ENCODE measurements around the gene NLGN4X.

Gene NLGN4X

DNA sequence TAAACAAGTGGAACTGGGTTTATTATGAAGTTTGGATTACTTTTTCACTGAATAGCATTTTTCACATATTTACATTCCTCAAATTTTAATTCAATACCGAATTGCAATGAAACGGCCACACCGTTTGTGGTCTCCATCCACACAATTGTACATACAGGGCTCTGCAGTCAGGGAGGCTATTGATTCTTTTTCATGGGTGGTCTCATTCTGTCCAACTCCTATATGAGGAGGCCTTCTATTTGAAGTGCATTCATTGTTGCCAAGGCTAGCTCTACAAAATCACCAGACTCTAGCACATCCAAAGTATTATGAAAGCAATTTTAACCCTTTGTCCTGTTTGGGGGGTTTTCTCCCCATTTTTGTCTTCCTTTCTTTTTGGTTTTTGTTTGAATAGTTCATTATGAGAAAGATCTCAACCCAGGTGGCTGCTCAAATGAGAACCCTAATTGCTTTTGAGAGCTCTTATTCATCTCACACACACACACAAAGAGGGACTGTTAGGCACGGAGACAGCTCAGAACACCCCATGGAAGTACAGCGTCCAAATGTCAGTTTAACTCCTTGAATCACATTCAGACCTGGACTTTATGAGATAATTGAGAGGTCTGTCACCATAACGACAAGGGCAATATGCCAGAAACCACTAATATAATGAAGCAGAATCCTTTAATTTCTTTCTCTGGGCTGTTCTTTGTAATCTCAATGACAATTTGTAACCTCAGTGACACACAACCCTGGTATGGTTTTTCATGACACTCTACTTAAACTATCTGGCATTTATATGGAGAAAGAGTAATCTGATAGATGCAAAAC, 79.4 kb downstream of the NLGN4X start:
- DNase-seq = no peak

- DNase-seq = no peak
Observed at GRCh38 chrX:6134255-6134654, 94.4 kb downstream of the NLGN4X start.

DNA sequence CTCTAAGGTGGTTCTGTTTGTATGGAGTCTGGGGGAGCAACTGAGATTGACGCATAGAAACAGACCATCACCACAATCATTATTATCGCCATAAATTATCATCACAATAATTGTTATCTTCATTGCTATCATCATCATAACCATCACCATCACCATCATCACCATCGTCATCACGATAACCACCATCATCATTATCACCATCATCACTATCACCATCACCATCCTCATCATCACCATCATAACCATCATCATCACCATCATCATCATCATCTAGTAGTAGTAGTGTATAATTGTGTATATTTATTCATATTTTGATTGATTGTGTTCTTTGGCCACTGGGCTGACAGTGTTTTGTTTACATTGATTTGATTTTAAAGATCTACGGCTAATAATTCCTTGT, 95.7 kb downstream of the NLGN4X start:
- DNase-seq = no peak

- DNase-seq = no peak
Observed at GRCh38 chrX:6131287-6131686, 97.4 kb downstream of the NLGN4X start.

GRCh38 chrX:6129195-6129594, 99.5 kb downstream of the NLGN4X start:
- DNase-seq = no peak

DNA sequence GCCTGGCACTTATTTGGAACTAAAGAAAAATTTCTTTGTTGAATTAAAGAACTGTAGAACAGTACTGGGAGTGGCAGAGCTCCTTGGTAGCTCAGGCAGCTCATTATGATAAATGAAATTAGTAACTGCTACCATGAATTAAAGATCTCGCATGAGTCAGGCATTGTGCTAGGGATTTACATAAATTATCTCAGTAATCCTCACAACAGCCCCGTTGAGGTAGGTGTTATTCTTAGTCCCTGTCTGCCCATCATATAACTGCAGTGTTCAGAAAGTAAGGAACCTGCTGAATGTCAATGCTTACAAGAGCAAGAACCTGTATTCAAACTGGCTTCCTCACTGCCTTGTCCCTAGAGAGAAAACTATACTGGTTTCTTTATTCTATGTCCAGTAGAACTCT, 108.3 kb downstream of the NLGN4X start:
- no peak for DNase-seq

- no peak for DNase-seq
Observed at GRCh38 chrX:6095469-6095868, 133.2 kb downstream of the NLGN4X start.

GRCh38 chrX:6074532-6074931, 154.1 kb downstream of the NLGN4X start:
- DNase-seq = no peak

DNA sequence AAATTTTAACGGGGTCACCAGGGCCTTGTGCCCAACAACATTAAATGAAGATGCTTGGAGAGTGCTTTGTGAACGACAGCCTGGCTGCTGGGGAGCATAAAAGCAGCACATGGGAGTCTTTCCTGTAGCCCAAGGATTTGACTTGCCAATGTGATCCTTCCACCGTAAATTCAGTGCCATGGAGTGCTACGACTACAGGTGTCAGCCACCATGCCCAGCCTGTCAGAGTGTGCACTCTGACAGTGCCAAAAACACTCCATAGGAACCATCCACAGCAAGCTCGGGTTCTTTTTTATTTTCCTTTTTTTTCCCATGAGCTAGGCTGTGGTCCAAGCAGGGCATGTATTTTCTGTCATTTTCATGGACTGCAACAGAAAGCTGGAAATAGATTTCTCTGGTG, 156.9 kb downstream of the NLGN4X start:
- no peak for DNase-seq

DNA sequence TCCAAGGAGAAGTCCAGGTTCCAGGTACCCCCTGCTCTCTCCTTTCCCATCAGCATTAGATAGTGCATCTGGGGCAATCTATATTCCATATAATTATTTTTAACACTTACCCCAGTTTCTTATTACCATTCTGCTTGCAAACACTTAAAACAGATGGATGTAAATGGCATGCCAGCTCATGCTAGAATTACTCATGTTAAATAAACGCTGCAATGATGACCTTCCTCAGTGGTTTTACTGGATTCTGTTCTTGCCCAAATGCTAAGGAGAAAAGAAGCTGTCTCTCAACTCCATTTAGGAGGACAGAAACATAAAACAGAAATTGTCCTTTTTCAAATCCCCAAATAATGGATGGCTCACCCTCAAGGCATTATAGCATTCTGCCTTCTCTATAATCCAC, 161.1 kb downstream of the NLGN4X start:
- no peak for DNase-seq

- DNase-seq = no peak
Observed at GRCh38 chrX:6053141-6053540, 175.5 kb downstream of the NLGN4X start.

- DNase-seq = no peak
Observed at GRCh38 chrX:6052111-6052745, 176.4 kb downstream of the NLGN4X start.

DNA sequence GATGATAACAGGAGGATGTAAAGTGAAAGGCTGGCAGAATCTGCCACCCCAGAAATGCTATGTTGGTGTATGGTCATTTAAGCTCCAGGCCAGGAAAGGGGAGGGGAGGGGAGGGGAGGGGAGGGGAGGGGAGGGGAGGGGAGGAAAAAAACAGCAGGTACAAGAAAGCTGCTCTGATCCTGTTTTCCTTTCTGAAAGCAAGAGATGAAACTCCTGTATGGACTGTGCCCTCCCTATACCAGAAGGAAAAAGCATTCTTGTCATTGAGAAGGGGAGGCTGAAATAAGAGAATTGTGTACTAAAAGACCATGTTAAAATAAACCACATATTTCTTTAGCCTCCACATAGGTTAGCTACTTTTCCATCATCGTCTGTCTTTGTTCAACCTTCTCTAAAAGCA, 179.5 kb downstream of the NLGN4X start:
- no peak for DNase-seq

- DNase-seq = no peak
Observed at GRCh38 chrX:6041630-6042029, 187.0 kb downstream of the NLGN4X start.

- DNase-seq = no peak
Observed at GRCh38 chrX:6029014-6029413, 199.7 kb downstream of the NLGN4X start.

DNA sequence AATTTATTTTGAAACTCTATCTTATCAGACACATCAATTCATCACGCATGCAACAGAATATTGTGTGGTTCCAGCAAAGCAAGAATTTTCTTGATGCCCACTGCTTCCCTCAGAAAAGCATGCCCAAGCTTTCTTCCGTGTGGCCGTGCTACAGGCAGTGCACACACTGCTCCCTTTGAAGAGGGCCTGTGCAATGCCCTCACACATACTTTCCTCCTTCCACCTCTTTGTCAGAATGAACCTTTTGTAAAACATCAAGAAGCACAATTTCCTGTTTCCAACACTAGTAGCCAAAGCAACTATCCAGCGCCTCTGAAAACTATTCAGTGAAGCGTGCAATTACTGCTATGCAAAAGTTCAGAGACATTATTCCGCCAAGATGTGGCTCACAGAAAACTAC, 201.7 kb downstream of the NLGN4X start:
- DNase-seq = no peak

DNA sequence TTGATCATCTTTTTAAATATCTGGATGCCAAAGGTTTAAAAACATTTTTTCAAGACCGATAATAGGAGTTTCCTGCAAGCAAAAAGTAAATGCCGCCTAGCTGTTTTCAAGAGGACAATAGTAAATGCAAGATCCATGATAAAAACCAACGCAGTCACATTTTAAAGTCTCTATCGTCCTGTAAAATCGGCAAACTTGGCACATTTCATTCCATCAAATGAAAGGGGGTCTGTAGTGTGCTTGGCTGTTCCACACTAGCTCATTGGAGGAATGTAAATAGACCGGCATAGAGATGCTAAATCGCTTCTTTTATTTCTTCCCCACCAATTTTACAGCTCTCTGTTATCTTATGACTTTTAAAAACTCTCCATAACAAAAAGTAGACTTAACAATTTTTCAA, 202.2 kb downstream of the NLGN4X start:
- DNase-seq = no peak

GRCh38 chrX:6024204-6024603, 204.5 kb downstream of the NLGN4X start:
- no peak for DNase-seq

DNA sequence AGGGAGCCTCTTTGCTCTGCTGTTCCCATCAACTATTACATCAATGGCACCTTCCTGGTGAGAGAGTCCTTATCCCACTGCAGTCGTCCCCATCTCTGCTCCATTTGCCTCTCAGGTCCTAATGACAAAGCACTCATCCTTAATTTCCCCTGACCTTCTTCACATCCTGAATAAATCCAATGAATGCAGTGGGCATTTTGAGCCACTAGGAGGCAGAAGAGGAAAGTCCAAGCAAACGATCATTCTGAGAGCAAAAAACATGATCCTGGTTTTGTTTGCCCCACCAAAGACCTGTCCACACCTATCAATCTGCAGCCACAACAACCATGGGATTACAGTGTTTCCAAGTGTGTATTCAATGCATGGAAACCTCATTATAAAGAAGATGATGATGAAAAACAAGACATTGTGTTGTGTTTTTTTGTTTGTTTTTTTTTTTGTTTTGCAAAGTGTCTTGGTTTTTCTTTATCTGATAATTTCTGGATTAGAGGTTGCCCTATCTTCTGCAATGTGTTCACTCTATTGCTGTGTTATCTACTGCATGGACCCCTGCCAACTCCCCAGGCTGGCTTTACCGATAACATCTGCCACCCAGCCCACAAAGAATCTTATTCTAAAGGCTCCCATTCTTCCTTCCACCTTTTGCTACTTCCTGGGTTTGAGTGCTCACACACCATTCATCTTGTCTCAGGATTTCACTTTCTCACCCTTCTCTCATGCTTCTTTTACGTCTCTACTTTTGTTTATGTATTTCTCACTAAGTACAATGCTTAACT, 207.2 kb downstream of the NLGN4X start:
- DNase-seq = peak in 1 of 2 donors; percentile 7

DNA sequence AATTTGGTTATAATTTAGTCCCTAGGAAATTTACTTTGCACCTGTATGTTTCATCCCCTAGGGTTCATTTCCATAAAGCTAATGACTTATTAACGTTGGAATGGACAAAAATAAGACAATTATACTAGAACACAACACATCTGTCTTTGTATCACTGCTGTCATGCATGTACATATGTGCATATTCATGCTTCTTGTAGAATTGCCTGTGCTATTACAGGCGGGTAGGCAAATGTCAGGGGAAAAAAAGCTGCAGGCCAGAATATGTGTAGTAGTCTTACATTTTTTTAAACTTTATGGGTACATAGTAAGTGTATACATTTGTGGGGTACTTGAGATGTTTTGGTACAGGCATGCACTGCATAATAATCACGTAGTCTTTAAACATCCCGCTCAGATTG, 209.6 kb downstream of the NLGN4X start:
- no peak for DNase-seq

- no peak for DNase-seq
Observed at GRCh38 chrX:6015423-6015822, 213.2 kb downstream of the NLGN4X start.

DNA sequence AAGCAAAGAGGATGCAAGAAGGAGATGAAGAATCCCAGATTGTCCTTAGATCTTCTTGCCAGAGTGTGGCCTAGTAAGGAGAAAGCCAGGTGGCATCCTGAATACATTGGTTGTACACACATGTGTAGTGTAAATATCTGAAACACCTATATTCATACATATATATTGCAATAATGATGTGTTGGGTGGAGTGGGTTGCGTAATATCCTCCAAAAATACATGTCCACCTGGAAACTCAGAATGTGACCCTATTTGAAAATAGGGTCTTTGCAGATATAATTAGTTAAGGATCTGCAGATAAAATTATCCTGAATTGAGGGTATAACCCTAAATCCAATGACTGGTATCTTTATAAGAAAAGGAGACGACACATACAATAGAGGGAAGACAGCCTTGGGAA, 216.3 kb downstream of the NLGN4X start:
- no peak for DNase-seq

DNA sequence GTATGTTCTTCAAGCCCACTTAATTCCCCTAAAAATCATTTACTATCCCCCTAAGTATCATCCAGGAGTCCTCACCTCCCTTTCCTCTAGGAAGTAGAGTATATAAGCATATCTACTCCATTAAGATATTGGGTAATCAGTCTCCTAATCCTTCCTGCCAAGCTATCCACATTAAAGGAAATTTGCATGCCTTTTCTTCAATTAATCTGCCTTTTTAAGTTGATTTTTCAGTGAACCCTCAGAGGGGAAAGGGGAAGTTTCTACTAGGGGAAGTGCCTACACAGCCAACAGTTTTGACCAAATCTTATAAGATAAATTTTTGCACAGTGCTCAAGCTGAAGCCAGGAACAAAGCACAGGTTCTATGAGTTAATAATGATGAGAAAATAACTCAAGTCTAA, 222.8 kb downstream of the NLGN4X start:
- DNase-seq = no peak

GRCh38 chrX:6004529-6004928, 224.1 kb downstream of the NLGN4X start:
- no peak for DNase-seq

Measured in inflammatory macrophage treated with lipopolysaccharide for 1 hour (primary cell).